ENCODE data around the gene PMP22.

Gene PMP22

DNA sequence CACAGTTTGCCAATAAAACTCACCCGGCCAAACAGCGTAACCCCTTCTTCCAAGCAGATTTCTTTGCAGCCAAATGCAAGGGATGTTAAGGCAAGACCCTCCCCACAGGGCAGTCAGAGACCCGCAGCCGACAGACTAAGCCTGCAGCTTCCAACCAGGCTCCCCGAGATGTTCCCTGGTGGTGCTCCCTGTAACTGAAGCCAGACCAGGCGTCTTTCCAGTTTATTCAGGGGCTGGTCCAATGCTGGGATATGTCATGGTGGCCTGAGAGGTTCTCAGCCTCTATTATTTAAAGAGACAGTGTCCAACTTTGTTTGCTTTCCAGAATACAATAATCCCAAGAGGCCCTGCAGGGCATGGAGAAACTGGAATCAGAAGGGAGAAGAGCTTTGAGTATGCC lies at the start of gene PMP22:
TSS of gene PMP22 (minus strand) at position 196 of the 400 bp plus-strand sequence. CDS start 4,599 bp downstream, outside the sequence.
- DNase-seq, result no peak

DNA sequence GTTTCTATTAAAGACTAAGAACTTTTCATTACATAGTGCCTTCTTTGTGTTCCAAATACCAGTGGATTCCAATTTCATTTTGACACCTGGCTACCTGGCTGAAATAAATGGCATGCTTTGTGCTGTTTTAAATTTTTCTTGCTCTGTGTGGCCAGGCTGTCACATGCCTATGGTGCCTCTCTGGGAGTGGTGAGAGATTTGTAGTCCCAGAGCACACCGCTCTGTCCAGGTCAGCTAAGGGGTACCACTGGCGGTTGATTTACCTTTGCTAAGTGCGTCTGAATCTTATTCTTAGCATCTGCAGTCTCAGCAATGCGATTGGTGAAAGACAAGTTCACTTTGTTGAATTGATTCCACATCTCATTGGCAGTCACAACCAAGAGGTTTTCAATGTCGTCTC lies 46.9 kb upstream of the PMP22 start:
- no peak for DNase-seq

DNA sequence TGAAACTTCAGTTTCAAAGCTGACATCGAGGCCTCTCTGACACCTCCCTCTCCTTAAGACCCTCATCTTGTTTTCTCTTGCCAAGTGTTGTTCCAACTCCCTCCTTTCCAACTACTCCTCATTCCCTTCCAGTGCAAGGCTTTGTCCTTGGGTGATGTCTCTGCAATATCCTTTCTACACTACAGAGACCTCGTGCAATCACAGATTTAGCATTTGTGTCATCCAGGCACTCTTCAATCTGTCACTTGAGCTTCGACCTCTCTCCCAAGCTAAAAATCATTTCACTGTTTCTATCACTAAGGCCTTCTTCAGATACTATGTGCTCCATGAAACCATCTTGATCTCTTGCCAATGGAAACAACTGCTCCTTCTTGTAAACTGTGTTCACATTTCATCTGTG lies 44.7 kb upstream of the PMP22 start:
- no peak for DNase-seq

DNA sequence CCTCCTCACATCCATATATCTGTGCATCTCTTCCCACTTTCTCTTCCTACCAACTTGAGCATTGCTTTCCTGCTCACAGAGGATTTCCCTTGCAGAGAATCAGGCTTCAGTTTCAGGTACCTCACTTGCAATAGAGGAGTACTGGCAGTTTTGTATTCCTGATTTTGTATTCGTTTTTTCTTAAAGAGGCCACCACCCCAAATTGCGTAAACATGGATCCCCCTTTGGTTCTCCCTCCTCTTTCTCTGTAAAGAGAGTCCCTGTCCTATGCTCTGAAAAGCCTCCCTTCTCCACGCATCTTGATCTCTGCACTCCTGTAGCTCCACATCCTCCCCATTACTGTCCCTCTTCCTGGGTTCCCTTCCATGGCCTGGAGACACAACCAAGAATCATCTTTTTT lies 44.1 kb upstream of the PMP22 start:
- no peak for DNase-seq

DNA sequence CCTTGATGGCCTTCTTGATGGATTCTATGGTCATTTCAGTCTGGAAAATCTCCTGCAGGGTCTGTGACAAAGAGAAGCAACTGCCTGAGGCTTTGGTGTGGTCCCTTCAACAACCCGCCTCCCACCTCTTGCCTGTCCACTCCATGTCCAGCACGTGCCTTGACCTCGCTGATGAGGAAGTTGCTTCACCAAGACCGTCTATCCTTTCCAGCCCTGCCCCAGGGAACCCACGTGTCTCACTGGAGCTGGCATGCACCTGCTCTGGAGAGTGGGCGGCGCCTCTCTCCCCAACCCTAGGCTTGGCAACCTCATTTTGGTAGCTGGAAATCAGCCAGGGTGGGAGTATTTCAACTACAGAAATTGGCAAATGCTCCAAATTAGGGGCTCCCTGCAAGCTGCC lies 43.6 kb upstream of the PMP22 start:
- DNase-seq, result no peak

DNA sequence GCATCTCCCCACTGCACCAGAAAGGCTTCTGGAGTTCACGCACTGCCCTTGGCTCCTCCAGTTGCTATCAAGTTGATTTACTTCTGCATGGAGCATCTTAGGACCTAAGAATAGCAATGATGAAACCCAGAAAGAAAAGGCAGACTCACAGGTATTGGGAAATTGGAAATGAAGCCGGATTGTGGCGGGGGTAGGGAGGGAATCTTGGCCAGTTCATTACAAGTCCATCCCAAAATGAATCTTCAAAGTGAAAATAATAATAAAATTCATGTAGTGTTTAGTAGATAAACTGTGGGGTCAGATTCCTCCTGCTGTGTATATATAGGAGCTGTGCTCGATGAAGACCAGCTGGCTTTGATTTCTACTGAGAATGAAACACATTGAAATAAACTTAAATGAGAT lies 42.6 kb upstream of the PMP22 start:
- no peak for DNase-seq

DNA sequence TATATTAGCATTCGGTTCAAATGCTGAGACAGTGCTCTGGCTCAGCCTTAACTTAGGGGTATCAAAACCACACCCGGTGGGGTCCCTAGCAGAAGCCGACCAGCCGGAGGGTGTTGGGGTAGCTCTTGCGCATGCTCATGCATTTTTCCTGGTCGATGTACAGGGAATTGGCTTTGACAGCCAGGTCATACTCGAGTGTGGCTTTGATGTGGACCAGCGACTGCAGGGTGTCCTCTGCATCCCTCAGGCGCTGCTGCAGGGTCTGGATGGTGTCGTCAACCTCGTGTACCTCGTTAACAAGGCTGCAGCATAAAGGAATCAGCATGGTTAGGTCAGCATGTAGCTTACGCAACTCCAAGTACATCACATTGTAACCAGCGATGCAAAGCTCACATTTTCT lies 38.7 kb upstream of the PMP22 start:
- no peak for DNase-seq

DNA sequence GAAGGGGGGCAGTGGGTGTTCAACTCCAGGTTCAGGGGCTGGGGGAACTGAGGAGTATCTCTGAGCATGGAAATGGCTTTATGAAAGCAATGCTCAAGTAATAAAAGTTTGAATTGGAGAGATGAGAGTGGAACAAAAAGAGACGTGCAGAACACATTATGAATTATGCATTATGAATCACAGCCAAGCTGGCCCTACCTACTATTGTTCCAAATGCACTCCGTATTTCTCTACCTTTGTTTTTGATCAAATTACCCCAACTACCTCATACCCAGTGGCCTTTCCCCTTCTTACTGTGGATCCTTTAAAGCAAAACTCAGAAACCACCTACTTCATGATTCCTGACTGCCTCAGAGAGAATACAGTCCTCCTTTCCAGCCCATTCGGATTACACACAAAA lies 38.1 kb upstream of the PMP22 start:
- no peak for DNase-seq

DNA sequence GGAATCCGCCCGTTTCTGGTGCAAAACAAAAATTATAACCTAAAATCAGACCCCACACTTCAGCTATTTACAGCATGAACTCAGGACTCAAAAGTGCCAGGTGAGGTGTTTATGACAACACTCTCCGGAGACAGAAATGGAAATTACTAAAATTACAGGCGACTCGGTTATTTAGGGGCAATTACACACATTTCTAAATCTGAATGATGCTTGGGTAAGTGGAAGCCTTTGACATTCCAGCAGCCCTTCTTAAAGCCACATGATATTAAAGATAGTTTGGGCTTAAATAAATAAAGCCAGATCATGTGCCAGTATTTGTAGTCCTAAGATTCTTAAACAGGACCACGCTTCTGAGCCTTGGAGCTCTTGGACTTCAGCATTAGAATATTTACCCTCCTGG lies 36.7 kb upstream of the PMP22 start:
- no peak for DNase-seq

DNA sequence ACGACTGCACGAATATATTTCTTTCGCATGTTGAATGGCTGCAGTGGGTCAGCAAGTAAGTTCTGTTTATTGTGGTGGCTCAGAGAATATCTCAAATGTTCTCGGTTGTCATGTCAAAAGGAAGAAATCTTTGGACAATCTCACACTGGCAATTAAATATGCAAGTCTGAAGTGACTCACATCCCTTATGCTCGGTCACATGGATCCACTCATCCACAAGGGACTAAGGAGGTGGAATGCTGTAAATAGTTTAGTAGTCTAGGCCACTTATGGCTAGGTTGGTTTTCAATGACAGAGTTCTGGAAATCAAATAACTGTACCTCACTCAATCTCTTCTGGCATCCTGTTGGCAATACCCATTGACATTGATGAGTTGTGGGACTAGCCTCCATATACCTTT lies 33.0 kb upstream of the PMP22 start:
- no peak for DNase-seq

DNA sequence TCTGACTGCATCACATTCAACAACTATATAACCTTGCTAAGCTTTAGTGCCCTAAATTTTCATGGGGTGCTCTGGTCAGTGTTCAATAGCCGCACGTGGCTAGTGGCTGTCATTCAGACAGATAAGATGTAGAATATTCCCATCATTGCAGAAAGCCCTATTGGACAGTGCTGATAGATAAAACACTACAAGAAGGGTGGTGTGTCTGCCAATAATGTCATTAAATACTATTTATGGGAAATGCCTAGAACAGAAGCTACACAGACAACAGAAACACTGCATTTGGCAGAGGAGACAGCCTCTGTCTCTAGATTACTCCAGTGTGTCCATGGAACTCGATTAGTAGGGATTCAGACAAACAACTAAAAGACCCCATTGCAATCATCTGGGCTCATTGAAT lies 28.4 kb upstream of the PMP22 start:
- no peak for DNase-seq

DNA sequence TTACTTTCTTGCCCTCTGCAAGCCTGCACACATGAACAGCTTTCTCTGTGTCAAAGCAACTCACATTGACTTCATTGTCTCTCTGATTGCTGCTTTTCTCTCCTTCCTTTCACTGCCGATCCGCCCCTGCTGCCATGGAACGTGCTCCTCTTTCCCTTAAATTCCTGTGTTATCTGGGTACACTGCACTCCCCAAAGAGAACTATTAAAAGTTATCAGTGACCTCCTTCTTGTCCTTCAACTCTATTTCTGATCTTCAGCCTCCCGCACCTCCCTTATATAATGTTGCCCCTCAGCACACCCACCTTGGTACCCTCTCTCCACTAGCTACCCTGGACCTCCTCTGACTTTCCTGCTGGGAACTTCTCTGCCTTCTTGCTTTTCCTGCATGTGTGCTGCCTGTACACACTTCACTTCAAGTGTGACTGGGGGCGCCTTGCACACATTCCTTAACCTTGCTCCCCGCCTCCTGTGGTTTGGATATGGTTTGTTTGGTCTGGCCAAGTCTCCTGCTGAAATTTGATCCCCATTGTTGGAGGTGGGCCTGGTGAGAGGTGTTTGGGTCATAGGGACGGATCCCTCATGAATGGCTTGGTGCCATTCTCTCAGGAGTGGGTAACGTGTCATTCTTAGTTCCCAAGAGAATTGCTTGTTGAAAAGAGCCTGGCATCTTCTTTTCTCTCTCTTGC lies 26.7 kb upstream of the PMP22 start:
- DNase-seq, result no peak

DNA sequence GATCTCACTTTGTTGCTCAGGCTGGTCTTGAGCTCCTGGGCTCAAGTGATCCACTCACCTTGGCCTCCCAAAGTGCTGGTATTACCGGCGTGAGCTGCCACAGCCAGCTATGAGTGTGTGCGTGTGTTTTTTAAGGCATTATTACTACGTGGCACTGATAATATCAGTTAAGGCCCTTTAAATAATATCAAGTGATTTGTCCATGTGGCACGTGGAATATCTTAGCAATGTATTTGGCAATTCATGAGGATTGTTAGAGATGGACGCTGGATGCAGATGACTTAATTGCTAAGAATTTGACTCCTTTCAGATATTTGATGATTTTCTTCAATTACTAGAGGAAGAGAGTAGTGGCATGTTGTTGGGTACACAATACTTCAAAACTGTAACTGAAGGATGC lies 25.5 kb upstream of the PMP22 start:
- DNase-seq, result no peak

DNA sequence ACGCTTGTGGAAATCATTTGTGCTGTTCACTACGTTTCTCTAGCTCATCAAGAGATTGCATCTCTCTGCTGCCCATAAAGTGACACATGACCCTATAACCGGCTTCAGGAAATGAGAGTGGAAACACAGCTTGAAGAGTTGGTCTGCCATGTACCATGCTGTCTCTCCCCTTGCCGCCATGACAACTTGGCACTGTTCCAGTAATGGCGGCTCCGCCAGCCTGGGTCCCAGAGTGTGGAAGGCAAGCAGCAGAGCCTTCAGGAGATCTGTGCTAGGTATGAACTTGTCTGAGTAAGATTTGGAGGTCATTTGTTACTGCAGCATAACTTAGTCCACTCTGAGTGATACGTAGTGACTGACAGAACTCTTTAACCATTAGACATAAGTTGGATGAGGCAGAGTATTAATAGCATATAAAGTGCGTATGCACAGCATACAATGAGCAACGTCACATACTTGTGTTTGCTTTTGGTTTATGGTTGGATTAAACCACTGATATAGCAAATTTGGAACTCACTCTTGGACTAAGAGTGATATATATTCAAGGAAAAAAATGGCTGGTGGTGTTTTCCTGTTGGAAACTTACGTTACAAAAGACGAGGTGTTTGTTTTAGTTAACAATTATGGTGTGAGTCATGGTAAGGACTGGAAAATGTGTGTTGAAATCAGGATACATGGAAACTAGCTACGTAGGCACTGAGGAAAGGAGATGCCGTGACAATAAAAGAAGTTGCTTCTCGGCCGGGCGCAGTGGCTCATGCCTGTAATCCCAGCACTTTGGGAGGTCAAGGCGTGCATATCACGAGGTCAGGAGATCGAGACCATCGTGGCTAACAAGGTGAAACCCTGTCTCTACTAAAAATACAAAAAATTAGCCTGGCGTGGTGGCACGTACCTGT lies 24.4 kb upstream of the PMP22 start:
- DNase-seq, result no peak

DNA sequence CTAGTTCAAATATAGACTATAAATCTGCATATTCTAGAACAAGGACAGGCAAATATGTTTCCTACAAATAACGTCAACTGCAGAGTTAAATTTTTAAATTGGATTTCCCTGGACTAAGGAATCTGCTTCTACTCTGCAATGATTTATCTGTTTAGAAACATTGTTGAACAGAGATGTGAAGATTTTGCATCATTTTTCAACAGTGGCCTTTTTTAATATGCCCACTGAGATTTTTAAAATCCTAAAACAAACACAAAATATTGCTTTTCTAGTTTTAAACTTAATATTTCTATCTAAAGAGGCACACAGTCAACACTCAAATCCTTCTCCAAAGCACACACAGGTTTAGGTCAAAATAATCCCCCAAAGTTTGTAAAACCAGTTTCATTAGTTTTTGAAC lies 23.7 kb upstream of the PMP22 start:
- no peak for DNase-seq

DNA sequence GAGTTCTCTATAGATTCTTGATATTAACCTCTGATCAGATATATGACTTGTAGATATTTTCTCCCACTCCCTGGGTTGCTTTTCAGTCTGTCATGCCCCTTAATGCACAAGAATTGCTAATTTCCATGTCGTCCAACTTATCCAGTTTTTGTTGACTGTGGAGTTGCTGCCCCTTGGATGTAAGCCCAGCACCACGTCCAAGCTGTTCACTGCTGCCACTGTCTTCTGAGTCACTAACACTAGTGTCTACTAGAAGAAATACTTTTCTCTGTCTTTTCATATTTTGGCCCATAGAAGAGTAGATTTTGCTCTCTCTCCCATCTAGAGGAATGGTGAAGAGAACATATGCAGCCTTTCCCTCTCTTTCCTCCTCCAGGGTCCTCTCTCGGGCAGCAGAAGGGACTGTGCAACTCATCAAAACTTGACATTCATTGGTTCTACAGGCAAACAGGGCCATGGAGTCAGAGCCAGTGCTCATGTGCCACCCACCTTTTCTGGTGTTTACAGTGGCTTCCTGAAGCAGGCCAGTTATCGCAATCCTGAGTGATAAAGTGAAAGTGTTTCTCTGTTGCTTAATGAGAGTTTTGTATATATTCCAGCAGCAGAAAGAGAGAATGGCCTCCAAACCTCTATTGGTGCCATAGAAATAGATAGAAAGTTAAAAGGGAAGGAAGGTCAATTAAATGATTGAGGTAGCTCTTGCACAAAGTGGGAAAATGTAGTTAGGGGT lies 22.6 kb upstream of the PMP22 start:
- DNase-seq, result no peak

DNA sequence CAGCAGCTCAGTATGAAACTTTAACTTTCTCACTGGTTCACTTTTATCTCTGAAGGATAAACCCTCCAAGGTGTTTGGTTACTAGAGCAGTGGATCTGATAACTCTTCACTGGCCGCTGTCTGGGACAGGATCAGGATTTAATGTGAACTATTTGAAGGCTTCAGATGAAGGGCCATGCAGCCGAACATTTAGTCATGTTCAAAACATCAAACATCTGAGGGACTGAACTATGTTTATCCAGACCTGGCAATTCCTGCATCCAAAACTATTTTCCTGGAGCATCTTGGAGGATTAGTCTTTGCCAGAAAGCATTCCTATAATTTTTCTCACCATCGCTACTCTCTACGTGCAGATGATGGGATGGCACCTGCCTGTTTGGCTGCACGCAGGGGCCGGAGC lies 20.3 kb upstream of the PMP22 start:
- no peak for DNase-seq

DNA sequence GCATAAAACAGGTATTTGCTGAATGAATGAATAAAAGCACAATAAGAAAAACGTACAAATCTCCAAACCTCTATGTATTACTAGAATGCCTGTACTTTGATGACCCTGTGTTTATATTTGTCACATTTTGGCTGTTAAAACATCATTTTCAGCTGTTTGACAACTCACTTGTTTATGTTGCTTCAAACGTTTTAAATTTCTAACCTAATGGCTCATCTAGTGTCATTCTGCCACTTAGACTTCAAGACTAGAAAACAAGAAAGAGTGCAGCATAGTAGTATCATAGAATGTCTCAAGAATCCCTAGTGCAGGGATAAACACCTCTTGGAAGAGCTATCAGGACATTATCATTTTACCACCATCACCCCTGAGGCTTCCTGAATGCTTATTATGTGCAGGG lies 19.4 kb upstream of the PMP22 start:
- no peak for DNase-seq

DNA sequence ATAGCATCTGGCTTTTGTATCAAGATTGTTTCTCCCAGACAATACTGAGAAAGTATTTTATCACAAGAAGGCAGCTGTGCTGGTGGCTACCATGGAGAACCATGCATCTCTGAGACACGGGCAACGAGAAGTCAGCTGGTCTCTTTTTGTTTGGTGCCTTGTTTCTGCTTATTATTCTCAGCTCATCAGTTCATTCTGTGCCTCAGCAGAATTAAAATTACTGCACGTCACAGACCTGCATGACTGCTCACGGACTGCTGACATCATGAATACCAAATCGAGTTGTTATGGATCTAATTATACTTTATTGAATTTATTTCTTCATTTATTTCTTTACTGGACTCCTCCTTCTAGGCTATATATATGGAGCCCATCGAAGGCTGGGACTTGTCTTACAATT lies 19.0 kb upstream of the PMP22 start:
- no peak for DNase-seq

DNA sequence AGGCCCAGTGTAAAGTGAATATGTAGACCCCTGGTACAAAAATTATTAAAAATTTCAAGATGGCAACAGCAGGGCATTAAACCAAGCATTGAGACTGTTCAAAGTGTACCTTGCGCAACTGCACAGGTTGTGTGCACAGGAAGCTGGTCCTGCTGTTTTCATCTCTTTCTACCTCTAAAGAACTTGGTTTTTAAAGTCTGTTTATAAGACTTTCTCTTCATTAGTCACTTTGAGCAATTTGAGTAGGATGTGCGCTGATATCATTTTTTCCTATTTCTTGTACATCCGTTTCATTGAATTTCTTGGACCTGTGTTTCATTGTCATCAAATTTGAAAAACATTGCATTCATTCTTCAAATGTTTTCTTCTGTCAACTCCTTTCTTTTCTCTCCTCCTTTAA lies 16.8 kb upstream of the PMP22 start:
- no peak for DNase-seq

DNA sequence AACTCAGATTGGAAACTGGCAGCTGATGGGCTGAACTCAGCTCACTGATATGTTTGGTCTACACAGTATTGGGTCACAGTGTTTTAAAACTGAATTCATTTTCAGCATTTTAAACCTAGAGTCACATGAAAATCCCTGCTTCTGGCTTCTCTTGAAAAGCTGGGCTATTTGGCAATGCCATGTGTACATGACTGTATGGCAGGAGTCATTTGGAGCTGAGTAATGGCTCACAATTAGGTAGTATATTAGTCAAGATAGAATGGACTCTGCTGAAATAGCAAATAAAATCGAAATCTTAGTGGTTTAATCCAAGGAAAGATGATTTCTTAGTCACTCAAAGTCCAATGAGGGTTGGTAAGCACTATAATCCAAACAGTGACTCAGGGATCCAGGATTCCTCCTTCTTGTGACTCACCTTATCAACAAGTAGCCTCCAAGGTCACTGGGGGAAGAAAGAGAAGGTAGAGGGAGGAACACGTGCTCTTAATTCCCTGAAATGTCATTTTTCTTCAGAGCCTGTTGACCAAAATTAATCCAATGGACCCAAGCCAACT lies 13.9 kb upstream of the PMP22 start:
- DNase-seq, result no peak

DNA sequence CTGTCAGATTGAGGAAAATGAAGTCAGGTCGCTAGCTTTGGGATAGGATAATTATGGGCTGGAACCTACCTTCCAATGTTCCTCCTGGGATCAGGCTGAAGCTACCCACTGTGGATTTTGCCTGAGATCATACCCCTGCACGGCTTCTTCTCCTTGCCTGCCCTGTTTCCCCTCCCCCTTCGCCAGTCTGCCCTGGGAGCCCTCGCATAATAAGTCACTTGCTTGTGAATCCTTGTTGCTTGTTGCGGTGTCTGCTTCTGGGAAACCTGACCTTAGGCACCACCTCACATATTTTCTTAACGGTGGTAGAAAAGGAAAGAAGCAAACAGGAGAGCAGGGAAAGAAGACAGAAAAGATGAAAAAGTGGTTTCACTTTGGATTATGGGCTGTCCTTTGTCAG lies 13.3 kb upstream of the PMP22 start:
- no peak for DNase-seq

DNA sequence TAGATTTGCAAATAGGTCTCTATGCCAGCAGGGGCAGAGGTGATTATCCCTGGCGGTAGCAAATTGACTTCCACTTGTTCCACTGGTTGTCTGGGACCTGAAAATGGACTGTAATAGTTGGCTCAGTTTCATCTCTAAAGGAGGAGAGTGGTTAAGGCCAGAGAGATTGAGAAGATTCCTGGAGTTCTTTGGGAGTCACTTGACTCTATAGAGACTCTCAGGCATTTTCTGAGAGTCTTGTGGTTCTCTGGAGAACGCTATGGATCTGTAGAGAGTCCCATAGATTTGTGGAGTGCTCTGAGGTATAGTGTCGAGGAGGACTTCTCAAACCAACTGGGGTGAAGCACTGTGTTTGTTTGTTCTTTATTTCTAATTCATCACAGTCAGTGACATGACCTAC lies 8.9 kb upstream of the PMP22 start:
- no peak for DNase-seq
